Smooth muscle cell (in vitro differentiated cells): ENCODE results near the gene GCGR. TPM values are rescaled to one million over a fixed set of nuclear protein-coding genes. Genes with fewer than 3 reads are reported as not detected.

Source experiments
- DNase-seq: peaks from one replicate; lab custom pipeline; 2025; ENCODE audit not compliant: unreplicated experiment; lab: John Stamatoyannopoulos, UW
- H2AFZ ChIP-seq: fragments of 200-600 bp; sonication (generic); 2 replicates; pipeline ENCODE4 v1.6.0; 2016; ENCODE audit warnings: antibody characterized with exemption, low read depth, mild to moderate bottlenecking
- H3F3A ChIP-seq: fragments of 200-600 bp; sonication (generic); 2 replicates; pipeline ENCODE4 v1.6.0; 2017; ENCODE audit warnings: antibody characterized with exemption, low read depth
- H3K27ac ChIP-seq: fragments of 200-600 bp; sonication (generic); 2 replicates; pipeline ENCODE4 v1.5.1; 2016; ENCODE audit warnings: low read depth, mild to moderate bottlenecking
- H3K27me3 ChIP-seq: fragments of 200-600 bp; sonication (generic); 2 replicates; pipeline ENCODE4 v1.6.1; 2016; ENCODE audit warnings: low read depth, mild to moderate bottlenecking
- H3K36me3 ChIP-seq: fragments of 200-600 bp; sonication (generic); 2 replicates; pipeline ENCODE4 v1.5.1; 2016; ENCODE audit warnings: low read depth
- H3K4me1 ChIP-seq: fragments of 200-600 bp; sonication (generic); 2 replicates; pipeline ENCODE4 v1.5.1; 2016; ENCODE audit warnings: low read depth
- H3K4me2 ChIP-seq: fragments of 200-600 bp; sonication (generic); 2 replicates; pipeline ENCODE4 v1.6.0; 2016; ENCODE audit warnings: mild to moderate bottlenecking
- H3K4me3 ChIP-seq: fragments of 200-600 bp; sonication (generic); 2 replicates; pipeline ENCODE4 v1.5.1; 2016; ENCODE audit warnings: mild to moderate bottlenecking
- H3K79me2 ChIP-seq: fragments of 200-600 bp; sonication (generic); 2 replicates; pipeline ENCODE4 v1.6.0; 2016; ENCODE audit warnings: low read depth, mild to moderate bottlenecking
- H3K9ac ChIP-seq: fragments of 200-600 bp; sonication (generic); 2 replicates; pipeline ENCODE4 v1.6.0; 2016; ENCODE audit warnings: low read depth
- H3K9me3 ChIP-seq: fragments of 200-600 bp; sonication (generic); replicated peaks from 2 replicates; pipeline ENCODE4 v1.5.1; 2016; ENCODE audit warnings: low read depth
- H4K20me1 ChIP-seq: fragments of 200-600 bp; sonication (generic); 2 replicates; pipeline ENCODE4 v1.6.0; 2016; ENCODE audit warnings: low read depth
- WGBS: methylation state at CpG from one replicate; pipeline ENCODE4 v1.1.7; 2016; ENCODE audit warnings: low lambda C conversion rate; 5-methylcytosine and 5-hydroxymethylcytosine counted together
- polyA plus RNA-seq: library from polyadenylated mRNA; unstranded; fragments of >200 nt; fragmentation: Nextera tagmentation; extraction: Ambion mirVana; gene quantifications from 2 replicates; pipeline ENCODE4 v1.2.1, GENCODE V29; 2016
- total RNA-seq: library from RNA; depleted of rRNA; stranded (reverse); fragments of >200 nt; gene quantifications from 2 replicates; pipeline ENCODE4 v1.2.3, GENCODE V29; 2014
- TF ChIP-seq, protein P1 (sequence below): fragments of 200-600 bp; sonication (generic); IDR thresholded peaks from 2 replicates; pipeline ENCODE4 v1.5.1; 2017; ENCODE audit warnings: borderline replicate concordance, mild to moderate bottlenecking, antibody characterized with exemption; ENCODE audit not compliant: insufficient read depth, poor library complexity, severe bottlenecking

The GCGR gene
- total RNA-seq (not detected in 2 replicates), polyA plus RNA-seq (0.58 TPM in 1 of 2 replicates, not detected in the other)

DNA sequence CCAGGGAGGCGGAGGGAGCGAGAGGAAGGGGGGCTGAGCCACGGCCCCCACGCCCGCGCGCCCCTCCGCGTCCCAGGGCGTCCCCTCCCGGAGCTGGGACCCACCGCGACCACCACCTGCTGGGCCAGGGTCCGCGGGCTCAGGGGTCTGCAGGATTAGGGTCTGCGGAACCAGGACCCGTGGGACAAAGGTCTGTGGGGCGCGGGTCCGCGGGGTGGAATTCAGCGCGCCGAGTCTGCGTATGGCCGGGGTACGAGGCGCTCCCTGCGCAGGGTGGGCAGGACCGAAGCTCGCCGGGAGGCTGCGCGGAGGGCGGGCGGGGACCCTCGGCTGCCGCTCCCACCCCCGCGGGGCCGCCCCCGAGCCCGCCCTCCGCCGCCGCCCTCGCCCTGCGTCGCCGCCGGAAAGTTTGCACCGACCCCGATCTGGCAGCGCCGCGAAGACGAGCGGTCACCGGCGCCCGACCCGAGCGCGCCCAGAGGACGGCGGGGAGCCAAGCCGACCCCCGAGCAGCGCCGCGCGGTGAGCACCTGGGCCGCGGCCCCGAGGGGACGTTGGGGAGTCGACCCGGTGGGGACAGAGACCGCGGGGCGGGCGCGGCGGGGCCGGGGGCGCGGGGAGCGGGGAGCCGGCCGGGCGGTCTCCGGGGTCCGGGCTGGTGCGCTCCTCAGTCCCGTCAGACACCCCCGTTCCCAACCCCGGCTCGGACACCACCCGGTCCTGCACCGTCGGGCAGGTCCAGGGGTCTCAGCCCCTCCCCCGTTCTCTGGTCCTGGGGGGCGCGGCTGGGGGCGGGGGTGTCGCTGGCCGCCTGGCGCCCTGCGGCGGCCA lies at the start of gene GCGR:
Gene GCGR (plus strand): TSS at position 423 of the 831 bp plus-strand sequence. CDS start 4,869 bp downstream, outside the sequence.
- Histone ChIP-seq H4K20me1 (no peaks in the 10 kb centered on the region), H3K36me3 (no peaks in the 10 kb centered on the region), H3K4me2 (peak within 1 kb of the TSS; percentile 67), H3K4me3 (peak within 1 kb of the TSS; percentile 26), H3K9me3 (no peaks in the 10 kb centered on the region), H3K9ac (no peak within 1 kb of the TSS), H3K79me2 (no peaks in the 10 kb centered on the region), H3K4me1 (peaks cover 3% of the 10 kb centered on the region), H3K27ac (no peak within 1 kb of the TSS), H3K27me3 (peaks cover 80% of the 10 kb centered on the region), H3F3A (no peaks in the 10 kb centered on the region), H2AFZ (no peak within 1 kb of the TSS)
- TF ChIP-seq, protein P1, sequence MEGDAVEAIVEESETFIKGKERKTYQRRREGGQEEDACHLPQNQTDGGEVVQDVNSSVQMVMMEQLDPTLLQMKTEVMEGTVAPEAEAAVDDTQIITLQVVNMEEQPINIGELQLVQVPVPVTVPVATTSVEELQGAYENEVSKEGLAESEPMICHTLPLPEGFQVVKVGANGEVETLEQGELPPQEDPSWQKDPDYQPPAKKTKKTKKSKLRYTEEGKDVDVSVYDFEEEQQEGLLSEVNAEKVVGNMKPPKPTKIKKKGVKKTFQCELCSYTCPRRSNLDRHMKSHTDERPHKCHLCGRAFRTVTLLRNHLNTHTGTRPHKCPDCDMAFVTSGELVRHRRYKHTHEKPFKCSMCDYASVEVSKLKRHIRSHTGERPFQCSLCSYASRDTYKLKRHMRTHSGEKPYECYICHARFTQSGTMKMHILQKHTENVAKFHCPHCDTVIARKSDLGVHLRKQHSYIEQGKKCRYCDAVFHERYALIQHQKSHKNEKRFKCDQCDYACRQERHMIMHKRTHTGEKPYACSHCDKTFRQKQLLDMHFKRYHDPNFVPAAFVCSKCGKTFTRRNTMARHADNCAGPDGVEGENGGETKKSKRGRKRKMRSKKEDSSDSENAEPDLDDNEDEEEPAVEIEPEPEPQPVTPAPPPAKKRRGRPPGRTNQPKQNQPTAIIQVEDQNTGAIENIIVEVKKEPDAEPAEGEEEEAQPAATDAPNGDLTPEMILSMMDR: no peak
- DNase-seq: no peak
- WGBS: 10% methylated on average over 26 of the region's 110 CpGs

DNA sequence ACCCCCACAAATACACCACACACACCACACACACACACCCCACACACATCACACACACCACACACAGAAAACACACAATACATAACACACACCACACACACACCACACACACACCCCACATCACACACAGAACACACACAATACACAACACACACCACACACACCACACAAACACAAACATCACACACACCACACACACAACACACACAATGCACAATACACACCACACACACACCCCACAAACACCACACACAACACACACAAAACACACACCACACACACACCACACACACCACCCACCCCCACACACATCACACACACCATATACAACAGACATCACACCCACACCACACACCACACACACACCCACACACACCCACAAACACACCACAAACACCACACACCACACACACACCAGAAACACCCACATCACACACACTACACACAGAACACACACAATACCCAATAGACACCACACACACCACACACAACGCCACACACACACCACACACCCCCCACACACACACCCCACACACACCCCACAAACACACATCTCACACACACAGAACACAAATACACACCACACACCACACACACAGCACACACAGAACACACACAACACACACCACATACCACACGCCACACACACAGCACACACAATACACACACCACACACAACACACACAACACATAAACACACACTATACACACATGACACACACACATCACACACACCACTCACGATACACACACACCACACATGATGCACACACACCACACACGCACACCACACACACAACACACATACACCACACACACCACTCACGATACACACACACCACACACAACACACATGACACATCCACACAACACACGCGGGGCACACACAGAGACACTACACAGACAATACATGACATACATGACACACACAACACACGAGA lies 11.0 kb upstream of the GCGR start:
- TF ChIP-seq, protein P1: no peak
- Histone ChIP-seq H3K9me3 (no peaks in the 10 kb centered on the region), H3K27me3 (no peaks in the 10 kb centered on the region), H3F3A (no peaks in the 10 kb centered on the region), H3K36me3 (no peaks in the 10 kb centered on the region), H3K4me1 (no peaks in the 10 kb centered on the region), H3K4me3 (no peak overlapping the region), H4K20me1 (no peaks in the 10 kb centered on the region), H3K79me2 (no peaks in the 10 kb centered on the region), H3K9ac (no peak overlapping the region), H3K27ac (no peak overlapping the region), H2AFZ (no peak overlapping the region), H3K4me2 (no peak overlapping the region)
- no peak for DNase-seq
- WGBS: 95% methylated on average over 8 of the region's 8 CpGs

DNA sequence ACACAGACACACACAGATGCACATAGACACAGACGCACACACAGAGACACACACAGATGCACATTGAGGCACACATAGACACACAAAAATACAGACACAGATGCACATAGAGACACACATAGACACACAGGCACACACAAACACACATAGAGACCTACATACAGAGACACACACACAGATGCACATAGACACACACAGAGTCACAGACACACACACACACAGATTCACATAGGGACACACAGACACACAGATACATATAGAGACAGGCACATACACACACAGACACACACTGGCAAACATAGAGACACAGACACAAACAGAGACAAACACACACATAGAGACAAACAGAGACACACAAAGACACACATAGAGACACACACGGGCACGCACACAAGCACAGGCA lies 9.9 kb upstream of the GCGR start:
- H3K9me3 ChIP-seq: no peaks in the 10 kb centered on the region
- H3K4me1 ChIP-seq: no peaks in the 10 kb centered on the region
- TF ChIP-seq, protein P1: no peak
- 86% methylated on average over 3 of the region's 3 CpGs for WGBS
- no peaks in the 10 kb centered on the region for H3F3A ChIP-seq
- no peak overlapping the region for H3K4me2 ChIP-seq
- H3K36me3 ChIP-seq: no peaks in the 10 kb centered on the region
- H3K79me2 ChIP-seq: no peaks in the 10 kb centered on the region
- no peaks in the 10 kb centered on the region for H4K20me1 ChIP-seq
- no peaks in the 10 kb centered on the region for H3K27me3 ChIP-seq
- H2AFZ ChIP-seq: no peak overlapping the region
- H3K27ac ChIP-seq: no peak overlapping the region
- H3K4me3 ChIP-seq: no peak overlapping the region
- H3K9ac ChIP-seq: no peak overlapping the region
- DNase-seq: no peak
